ENCODE measurements around the gene SDF4. TPM values are rescaled to one million over a fixed set of nuclear protein-coding genes. Genes with fewer than 3 reads are reported as not detected.

SDF4 gene
- total and polyA plus RNA-seq, 2 of the 4 experiments (the other 2 are of a cell fraction): 57.0 to 250 TPM

DNA sequence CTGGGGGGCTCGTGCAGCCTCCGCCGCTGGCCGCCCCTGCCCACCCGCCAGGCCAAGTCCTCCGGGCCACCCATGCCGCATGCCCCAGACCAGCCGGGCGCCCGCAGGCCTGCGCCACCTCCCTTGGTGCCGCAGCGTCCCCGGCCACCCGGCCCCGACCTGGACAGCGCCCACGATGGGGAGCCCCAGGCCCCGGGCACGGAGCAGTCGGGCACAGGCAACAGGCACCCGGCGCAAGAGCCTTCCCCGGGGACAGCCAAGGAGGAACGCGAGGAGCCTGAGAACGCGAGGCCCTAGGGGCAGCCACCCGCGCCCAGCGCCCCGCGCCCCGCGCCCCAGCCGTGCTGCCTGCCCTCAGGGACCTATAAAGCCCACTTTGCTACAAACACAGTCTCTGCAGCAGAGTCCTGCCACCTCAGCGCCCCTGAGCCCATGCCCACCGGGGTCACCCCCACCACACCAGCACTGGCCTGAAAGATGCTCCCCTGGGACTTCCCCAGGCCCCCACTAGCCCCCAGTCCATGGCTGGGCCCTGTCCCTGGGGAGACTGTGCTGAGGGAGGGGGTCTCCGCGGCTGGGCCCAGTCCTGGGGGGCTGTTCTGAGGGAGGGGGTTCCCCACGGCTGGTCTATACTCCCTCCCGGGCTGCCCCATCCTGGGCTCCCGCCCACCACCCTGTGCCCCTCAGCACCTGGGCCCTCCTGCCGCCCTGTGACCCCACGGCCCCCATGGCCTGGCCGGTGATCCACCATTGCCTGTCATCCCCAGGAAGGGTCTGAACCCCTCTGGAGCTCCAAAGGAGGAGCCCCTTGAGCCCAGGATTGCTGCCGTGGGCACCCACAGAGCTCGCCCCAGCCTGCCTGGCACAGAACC, 34.0 kb downstream of the SDF4 start (continued):
- no peak for TF ChIP-seq CHD1 (IDR thresholded peaks at IDR 0.05; ENCODE audit: low read depth, low read length)

DNA sequence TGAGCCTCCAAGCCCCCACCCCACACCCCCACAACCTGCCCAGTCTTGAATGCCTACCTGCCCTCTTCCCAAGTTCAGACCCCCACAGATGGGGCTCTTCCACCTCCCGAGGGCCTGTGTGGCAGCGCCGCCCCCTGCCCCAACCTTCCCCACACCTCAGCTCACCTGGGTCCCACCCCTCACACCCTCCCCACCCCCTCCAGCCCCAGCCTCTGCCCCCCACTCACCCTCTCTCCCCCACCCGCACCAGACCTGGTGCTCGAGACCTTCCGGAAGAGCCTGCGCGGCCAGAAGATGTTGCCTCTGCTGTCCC, 34.7 kb downstream of the SDF4 start:
- no peak for DNase-seq
- H3K9ac ChIP-seq (ENCODE audit: low read depth, low read length): no peak overlapping the region
- no peak overlapping the region for H2BK15ac ChIP-seq (ENCODE audit: low read depth, low read length)
- no peak overlapping the region for H2BK120ac ChIP-seq (ENCODE audit: low read depth, low read length)
- ChIA-PET CTCF (no interaction called here), POLR2A (ENCODE audit: unreplicated experiment) (no interaction called here)
- H3K4ac ChIP-seq (ENCODE audit: low read depth, low read length): no peak overlapping the region
- no peak overlapping the region for H2AK9ac ChIP-seq (replicated peaks; ENCODE audit: low read depth, low read length, poor library complexity)
- no peaks in the 10 kb centered on the region for H3K36me3 ChIP-seq (ENCODE audit: control insufficient read depth, insufficient read depth, low read length)
- H3K4me2 ChIP-seq (ENCODE audit: low read depth, low read length): no peak overlapping the region
- 82% methylated on average over 6 of the region's 8 CpGs; no CpG with 5 or more reads in 1 of the 2 experiments for WGBS, 2 experiments (ENCODE audit: extremely low coverage in 2 of 2, insufficient read length in 1 of 2)
- H3K14ac ChIP-seq (replicated peaks; ENCODE audit: low read depth, low read length): no peak overlapping the region
- H4K91ac ChIP-seq (ENCODE audit: insufficient read depth, low read depth, low read length): no peak overlapping the region
- no peak overlapping the region for H3K56ac ChIP-seq (ENCODE audit: extremely low read depth, insufficient read depth, low read length)
- in situ Hi-C loops (cut with MboI; ENCODE audit: low sequenced_read_pairs) (no loop called here), dilution Hi-C loops (cut with HindIII; ENCODE audit: low sequenced_read_pairs, unreplicated experiment) (no loop called here), intact Hi-C loops (cut with micrococcal nuclease) (no loop called here)
- peaks cover 11% of the 10 kb centered on the region for H3K9me3 ChIP-seq (ENCODE audit: control insufficient read depth, insufficient read depth, low read length)
- H2BK5ac ChIP-seq (ENCODE audit: low read depth, low read length, poor library complexity, severe bottlenecking): no peak overlapping the region
- no peaks in the 10 kb centered on the region for H4K20me1 ChIP-seq (ENCODE audit: insufficient read depth, low read length)
- no peak overlapping the region for H2AFZ ChIP-seq (replicated peaks; ENCODE audit: low read length, poor library complexity)
- no peak overlapping the region for H3K23ac ChIP-seq (ENCODE audit: low read depth, low read length)
- no peaks in the 10 kb centered on the region for H3K9me1 ChIP-seq (ENCODE audit: insufficient read depth, low read length)
- H3K79me1 ChIP-seq (ENCODE audit: low read depth in 1 of 2, low read length in 2 of 2): no peaks in the 10 kb centered on the region
- H3K4me1 ChIP-seq (ENCODE audit: control insufficient read depth, insufficient read depth, low read length): no peaks in the 10 kb centered on the region
- TF ChIP-seq MAFK (IDR thresholded peaks at IDR 0.05; ENCODE audit: low read depth, low read length) (no peak), MXI1 (IDR thresholded peaks at IDR 0.05; ENCODE audit: borderline replicate concordance, low read depth, low read length) (no peak), RAD21 (IDR thresholded peaks at IDR 0.05; ENCODE audit: low read length) (no peak), RFX5 (IDR thresholded peaks at IDR 0.05; ENCODE audit: low read depth, low read length) (no peak), SMC3 (IDR thresholded peaks at IDR 0.05; ENCODE audit: low read depth, low read length) (no peak), NFE2L2 (IDR thresholded peaks at IDR 0.05; ENCODE audit: low read depth, low read length) (no peak), CHD1 (IDR thresholded peaks at IDR 0.05; ENCODE audit: low read depth, low read length) (no peak), POLR2A (IDR thresholded peaks at IDR 0.05; ENCODE audit: low read depth, low read length) (no peak), BHLHE40 (IDR thresholded peaks at IDR 0.05; ENCODE audit: low read depth, low read length) (no peak), RCOR1 (IDR thresholded peaks at IDR 0.05; ENCODE audit: insufficient replicate concordance, low read length) (no peak)
- TF ChIP-seq, protein P1, sequence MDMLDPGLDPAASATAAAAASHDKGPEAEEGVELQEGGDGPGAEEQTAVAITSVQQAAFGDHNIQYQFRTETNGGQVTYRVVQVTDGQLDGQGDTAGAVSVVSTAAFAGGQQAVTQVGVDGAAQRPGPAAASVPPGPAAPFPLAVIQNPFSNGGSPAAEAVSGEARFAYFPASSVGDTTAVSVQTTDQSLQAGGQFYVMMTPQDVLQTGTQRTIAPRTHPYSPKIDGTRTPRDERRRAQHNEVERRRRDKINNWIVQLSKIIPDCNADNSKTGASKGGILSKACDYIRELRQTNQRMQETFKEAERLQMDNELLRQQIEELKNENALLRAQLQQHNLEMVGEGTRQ (IDR thresholded peaks at IDR 0.05; ENCODE audit: low read depth, low read length): no peak
- TF ChIP-seq, protein P2, sequence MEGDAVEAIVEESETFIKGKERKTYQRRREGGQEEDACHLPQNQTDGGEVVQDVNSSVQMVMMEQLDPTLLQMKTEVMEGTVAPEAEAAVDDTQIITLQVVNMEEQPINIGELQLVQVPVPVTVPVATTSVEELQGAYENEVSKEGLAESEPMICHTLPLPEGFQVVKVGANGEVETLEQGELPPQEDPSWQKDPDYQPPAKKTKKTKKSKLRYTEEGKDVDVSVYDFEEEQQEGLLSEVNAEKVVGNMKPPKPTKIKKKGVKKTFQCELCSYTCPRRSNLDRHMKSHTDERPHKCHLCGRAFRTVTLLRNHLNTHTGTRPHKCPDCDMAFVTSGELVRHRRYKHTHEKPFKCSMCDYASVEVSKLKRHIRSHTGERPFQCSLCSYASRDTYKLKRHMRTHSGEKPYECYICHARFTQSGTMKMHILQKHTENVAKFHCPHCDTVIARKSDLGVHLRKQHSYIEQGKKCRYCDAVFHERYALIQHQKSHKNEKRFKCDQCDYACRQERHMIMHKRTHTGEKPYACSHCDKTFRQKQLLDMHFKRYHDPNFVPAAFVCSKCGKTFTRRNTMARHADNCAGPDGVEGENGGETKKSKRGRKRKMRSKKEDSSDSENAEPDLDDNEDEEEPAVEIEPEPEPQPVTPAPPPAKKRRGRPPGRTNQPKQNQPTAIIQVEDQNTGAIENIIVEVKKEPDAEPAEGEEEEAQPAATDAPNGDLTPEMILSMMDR (conservative IDR thresholded peaks at IDR 0.05; ENCODE audit: low read depth, low read length): no peak
- ATAC-seq (ENCODE audit: low read depth): no peak
- H2BK20ac ChIP-seq (ENCODE audit: low read depth, low read length): no peak overlapping the region
- H2AK5ac ChIP-seq (ENCODE audit: low read depth, low read length): no peak overlapping the region
- no peak overlapping the region for H4K8ac ChIP-seq (ENCODE audit: low read depth in 2 of 2, low read length in 2 of 2)
- no TSS peak for BruUV-seq (replicated peaks)
- H3K18ac ChIP-seq (ENCODE audit: low read depth, low read length): no peak overlapping the region
- H3K27me3 ChIP-seq (ENCODE audit: control insufficient read depth, insufficient read depth, low read length): no peaks in the 10 kb centered on the region; the same call in 1 of the 2 replicates
- no peak overlapping the region for H4K5ac ChIP-seq (ENCODE audit: low read depth, low read length)
- H3K27ac ChIP-seq (ENCODE audit: insufficient read depth, low read length): no peak overlapping the region
- no peak overlapping the region for H3K4me3 ChIP-seq (ENCODE audit: insufficient read depth, low read depth, low read length)

Measured in IMR-90 (cell line).